ENCODE measurements around the gene DGCR6L. TPM values are rescaled to one million over a fixed set of nuclear protein-coding genes. Genes with fewer than 3 reads are reported as not detected.
"Not testable (repeated sequence)": the region's sequence is repeated elsewhere in the genome, so short reads cannot be mapped to it uniquely, and the experiment has no call there.

DGCR6L gene
- polyA plus RNA-seq, 2 of the 4 experiments (the other 2 are of a cell fraction) = 17.9 to 26.1 TPM

- CTCF ChIA-PET; DNase-seq (ENCODE audit: low read depth in 1 of 2, low spot score in 1 of 2); H3K27ac ChIP-seq; H3K4me2 ChIP-seq; H3K9me3 ChIP-seq; ATAC-seq; FAIRE-seq; H3K4me1 ChIP-seq; H3K4me3 ChIP-seq; POLR2A ChIA-PET: not testable (repeated sequence)
- WGBS (ENCODE audit: missing lambda C conversion rate) = 84% methylated on average over 5 of the region's 10 CpGs
Observed at GRCh38 chr22:20274374-20274773, 45.5 kb downstream of the DGCR6L start.

DNA sequence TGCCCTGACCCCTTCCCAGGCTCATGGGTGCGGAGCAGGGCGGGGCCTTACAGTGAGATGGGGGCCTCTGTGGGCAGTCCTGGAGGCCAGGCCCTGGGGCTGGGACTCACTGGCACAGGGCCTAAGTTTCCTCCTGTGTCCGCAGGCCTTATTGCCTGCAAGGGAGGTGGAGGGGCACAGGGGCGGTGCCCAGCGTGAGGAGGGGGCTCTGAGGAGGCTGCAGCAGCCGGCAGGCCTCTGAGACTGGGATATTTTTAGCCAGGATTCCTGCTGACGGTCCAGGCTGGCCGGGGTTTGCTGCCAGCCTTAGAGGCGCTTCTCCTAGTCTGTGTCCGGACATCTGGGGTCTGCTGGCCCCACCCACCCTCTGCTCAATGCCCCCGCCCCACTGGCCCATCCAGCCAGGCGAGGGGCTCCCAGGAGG, 46.1 kb downstream of the DGCR6L start:
- CTCF ChIA-PET = no interaction called here

GRCh38 chr22:20272700-20273099, 47.2 kb downstream of the DGCR6L start:
- H3K9me3 ChIP-seq = no peaks in the 10 kb centered on the region
- ChIA-PET POLR2A (no interaction called here), CTCF (interaction anchor here (5.2 kb wide), 1 partner anchor 12 kb away, joined by 19 read pairs; no protein-coding TSS in a partner anchor)
- ATAC-seq = no peak
- no peak for FAIRE-seq
- 100% methylated on average over 1 of the region's 13 CpGs for WGBS (ENCODE audit: missing lambda C conversion rate)
- H3K4me2 ChIP-seq = no peak overlapping the region
- DNase-seq (ENCODE audit: low read depth in 1 of 2, low spot score in 1 of 2) = no peak
- no peak overlapping the region for H3K27ac ChIP-seq
- no peak for TF ChIP-seq ZFP36 (IDR thresholded peaks at IDR 0.05; ENCODE audit: borderline replicate concordance, partially characterized antibody)
- no peak for TF ChIP-seq CHD4 (IDR thresholded peaks at IDR 0.05; ENCODE audit: borderline replicate concordance)
- TF ChIP-seq MAFK (IDR thresholded peaks at IDR 0.05; ENCODE audit: partially characterized antibody) = no peak
- TF ChIP-seq FOXS1 (CRISPR knock-in tag; IDR thresholded peaks at IDR 0.05) = no peak
- no peak for TF ChIP-seq BHLHE40 (IDR thresholded peaks at IDR 0.05; ENCODE audit: low read depth, low read length)
- TF ChIP-seq CBX2 (IDR thresholded peaks at IDR 0.05; ENCODE audit: borderline replicate concordance, low read depth) = no peak
- TF ChIP-seq CTCF (IDR thresholded peaks at IDR 0.05) = no peak
- no peak for TF ChIP-seq FOSL2 (IDR thresholded peaks at IDR 0.05)
- TF ChIP-seq FOSL2 (CRISPR knock-in tag; IDR thresholded peaks at IDR 0.05) = no peak
- no peak for TF ChIP-seq ELK1 (IDR thresholded peaks at IDR 0.05; ENCODE audit: low read depth, low read length)
- TF ChIP-seq, protein P1, sequence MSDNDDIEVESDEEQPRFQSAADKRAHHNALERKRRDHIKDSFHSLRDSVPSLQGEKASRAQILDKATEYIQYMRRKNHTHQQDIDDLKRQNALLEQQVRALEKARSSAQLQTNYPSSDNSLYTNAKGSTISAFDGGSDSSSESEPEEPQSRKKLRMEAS (IDR thresholded peaks at IDR 0.05) = no peak
- TF ChIP-seq KDM5A (IDR thresholded peaks at IDR 0.05) = no peak
- no peak for TF ChIP-seq TFCP2L1 (CRISPR knock-in tag; IDR thresholded peaks at IDR 0.05)
- TF ChIP-seq, protein P2, sequence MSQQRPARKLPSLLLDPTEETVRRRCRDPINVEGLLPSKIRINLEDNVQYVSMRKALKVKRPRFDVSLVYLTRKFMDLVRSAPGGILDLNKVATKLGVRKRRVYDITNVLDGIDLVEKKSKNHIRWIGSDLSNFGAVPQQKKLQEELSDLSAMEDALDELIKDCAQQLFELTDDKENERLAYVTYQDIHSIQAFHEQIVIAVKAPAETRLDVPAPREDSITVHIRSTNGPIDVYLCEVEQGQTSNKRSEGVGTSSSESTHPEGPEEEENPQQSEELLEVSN (IDR thresholded peaks at IDR 0.05; ENCODE audit: borderline replicate concordance, low read depth) = no peak
- no peak for TF ChIP-seq PHF8 (IDR thresholded peaks at IDR 0.05; ENCODE audit: borderline replicate concordance, low read depth)
- TF ChIP-seq EP300 (IDR thresholded peaks at IDR 0.05) = no peak
- TF ChIP-seq PBX3 (IDR thresholded peaks at IDR 0.05) = no peak
- TF ChIP-seq SMC3 (IDR thresholded peaks at IDR 0.05) = no peak
- no peak for TF ChIP-seq KDM1A (IDR thresholded peaks at IDR 0.05; ENCODE audit: low read depth)
- TF ChIP-seq HDAC2 (IDR thresholded peaks at IDR 0.05) = no peak
- TF ChIP-seq CBX8 (IDR thresholded peaks at IDR 0.05) = no peak
- H3K4me3 ChIP-seq = no peak overlapping the region
- H3K4me1 ChIP-seq = peaks cover 7% of the 10 kb centered on the region

More for the DNA sequence above, 46.1 kb downstream of the DGCR6L start:
- TF ChIP-seq CBX8 (IDR thresholded peaks at IDR 0.05) = no peak
- TF ChIP-seq KDM5A (IDR thresholded peaks at IDR 0.05) = no peak
- Histone ChIP-seq H3K4me1 (peaks cover 3% of the 10 kb centered on the region; the same call in 2 of the 3 replicates), H3K27ac (no peak overlapping the region), H3K4me3 (no peak overlapping the region), H3K9me3 (no peaks in the 10 kb centered on the region), H3K4me2 (no peak overlapping the region)
- FAIRE-seq (no peak), ATAC-seq (no peak), DNase-seq (ENCODE audit: low read depth in 1 of 2, low spot score in 1 of 2) (no peak)
- WGBS (ENCODE audit: missing lambda C conversion rate) = no CpG with 5 or more reads among the region's 12 CpGs
- POLR2A ChIA-PET = no interaction called here
